ENCODE data around the gene ATP8B3.
A peak's percentile ranks its signal among the peaks of the same experiment; 100 is the strongest.
"Not testable (repeated sequence)": the region's sequence is repeated elsewhere in the genome, so short reads cannot be mapped to it uniquely, and the experiment has no call there.

ATP8B3 gene

DNA sequence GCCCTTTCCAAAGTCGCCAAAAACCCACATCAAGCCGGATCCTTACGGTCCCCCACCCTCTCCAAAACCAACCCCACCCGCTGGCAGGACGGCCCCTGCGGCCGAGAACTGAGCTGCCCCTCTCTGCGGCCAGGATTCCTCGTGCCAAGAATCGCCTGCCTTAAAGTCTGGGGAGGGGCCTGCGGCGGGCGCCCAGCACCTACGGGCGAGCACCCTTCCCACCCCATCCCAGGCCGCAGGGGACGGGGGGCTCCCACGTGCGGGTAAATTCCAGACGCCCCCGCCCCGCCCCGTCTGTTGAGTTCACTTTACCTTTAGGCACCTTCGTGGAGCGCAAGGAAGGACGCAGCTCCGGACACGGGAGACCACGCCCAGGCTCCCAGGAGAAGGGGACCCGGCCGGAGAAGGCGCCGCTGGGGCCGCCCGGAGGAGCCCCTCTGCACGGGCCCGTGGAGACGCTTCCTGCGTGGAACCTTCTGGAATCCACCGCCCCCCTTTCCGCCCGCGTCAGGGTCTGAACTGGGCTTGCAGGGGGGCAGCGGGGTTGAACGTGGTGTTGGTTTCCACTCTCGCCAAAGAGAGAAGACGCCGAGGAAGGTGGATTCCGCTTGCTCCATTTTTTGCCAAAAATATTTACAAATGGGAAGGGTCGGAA lies 36.0 kb downstream of the ATP8B3 start:
- no peak for FAIRE-seq
- no peak for DNase-seq (ENCODE audit: insufficient read length, low spot score)

DNA sequence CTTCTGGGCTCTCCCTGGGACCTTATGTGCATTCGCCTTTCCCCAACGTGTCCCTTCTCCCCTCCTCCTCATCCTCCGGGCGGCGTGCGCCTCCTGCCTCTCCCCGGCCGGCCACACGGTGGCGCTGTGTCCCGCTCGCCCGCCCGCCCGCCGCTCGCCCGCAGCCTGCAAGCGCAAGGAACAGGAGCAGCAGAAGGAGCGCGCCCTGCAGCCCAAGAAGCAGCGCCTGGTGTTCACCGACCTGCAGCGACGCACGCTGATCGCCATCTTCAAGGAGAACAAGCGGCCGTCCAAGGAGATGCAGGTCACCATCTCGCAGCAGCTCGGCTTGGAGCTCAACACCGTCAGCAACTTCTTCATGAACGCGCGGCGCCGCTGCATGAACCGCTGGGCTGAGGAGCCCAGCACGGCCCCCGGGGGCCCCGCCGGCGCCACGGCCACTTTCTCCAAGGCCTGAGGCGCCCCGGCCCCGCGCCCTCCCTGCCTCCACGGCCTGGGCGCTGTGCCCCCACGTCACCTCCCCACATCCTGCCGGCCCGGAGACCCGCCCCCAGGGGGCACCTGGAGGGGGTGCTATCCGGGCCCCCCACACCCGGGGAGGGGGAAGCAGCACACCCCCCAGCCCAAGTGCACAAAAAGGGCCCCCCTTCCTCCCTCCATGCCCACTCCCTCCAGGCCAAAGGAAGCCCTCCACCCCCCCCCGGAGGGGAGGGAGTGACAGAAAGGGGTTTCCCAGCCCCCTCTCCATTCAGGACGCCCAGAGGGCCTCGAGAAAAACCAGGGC lies 36.9 kb downstream of the ATP8B3 start:
- DNase-seq (ENCODE audit: insufficient read length, low spot score) (no peak), FAIRE-seq (no peak)

DNA sequence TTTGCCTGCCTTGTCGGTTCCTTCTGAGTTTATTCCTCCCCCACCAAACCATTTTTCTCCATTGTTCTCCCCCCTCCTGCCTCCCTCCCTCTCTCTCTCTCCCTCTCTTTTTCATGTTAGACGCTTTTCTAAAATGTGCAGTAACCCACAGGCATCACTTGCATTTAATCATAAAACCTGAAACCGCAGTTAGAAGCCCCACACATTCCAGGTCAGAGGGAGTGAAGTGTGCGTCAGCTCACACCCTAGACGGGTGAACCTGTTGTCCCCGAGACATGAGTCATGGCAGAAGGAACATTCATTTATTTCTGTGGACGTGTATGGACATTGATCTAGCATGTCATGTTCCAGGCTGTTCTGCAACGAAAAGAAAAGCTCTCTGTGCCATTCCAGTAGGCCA lies 38.9 kb downstream of the ATP8B3 start:
- no peak for DNase-seq (ENCODE audit: insufficient read length, low spot score)
- no peak for FAIRE-seq

DNA sequence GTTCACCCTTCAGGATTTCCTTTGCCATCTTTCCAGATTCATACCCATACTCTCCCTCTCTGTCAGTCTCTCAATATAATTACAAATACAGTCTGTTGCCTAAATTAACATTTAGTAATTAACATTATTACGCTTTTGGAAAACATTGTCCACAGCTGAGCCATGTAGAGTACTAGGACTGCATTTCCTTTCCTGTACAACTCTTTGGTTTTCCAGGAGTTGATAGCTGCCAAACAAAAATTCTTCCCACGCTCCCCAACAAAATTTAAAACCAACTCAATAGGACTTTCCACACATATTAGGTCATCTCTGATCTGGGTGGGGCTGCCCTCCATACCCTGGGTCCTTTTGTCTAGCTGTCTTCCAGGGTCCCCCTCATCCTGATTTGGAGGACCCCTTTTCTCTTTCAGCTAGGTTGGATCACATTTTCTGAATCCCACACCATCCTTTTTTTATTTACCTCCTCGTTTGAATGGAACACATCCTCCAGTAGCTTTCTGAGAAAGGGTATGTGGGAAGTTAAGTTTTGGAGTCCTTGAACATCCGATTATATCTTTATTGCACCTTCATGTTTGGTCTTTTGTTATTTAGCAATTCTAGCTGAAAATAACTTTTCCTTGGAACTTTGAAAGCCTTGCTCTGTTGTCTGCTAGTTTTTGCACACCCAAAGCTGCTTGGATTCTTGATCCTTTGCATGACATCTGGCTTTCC lies 41.1 kb downstream of the ATP8B3 start:
- no peak for FAIRE-seq

DNA sequence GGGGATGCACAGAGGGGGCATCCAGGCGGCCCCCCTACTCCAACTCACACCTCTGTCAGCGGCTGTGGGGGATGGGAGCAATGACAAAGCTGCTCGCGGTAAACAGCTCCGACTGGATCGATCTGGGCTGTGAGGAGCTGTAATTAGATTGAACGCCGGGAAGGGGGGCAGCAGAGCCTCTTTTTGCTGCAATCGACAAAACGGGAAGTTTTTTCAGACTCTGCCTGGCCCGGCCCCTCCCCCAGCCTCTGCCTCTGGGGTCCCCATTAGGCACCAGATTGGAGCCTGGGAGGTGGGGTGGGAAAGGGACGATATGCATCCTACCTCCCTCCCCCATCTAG lies 42.5 kb downstream of the ATP8B3 start:
- DNase-seq (ENCODE audit: insufficient read length, low spot score): no peak
- FAIRE-seq: no peak

More for the DNA sequence above, 41.1 kb downstream of the ATP8B3 start:
- DNase-seq (ENCODE audit: insufficient read length, low spot score): no peak

DNA sequence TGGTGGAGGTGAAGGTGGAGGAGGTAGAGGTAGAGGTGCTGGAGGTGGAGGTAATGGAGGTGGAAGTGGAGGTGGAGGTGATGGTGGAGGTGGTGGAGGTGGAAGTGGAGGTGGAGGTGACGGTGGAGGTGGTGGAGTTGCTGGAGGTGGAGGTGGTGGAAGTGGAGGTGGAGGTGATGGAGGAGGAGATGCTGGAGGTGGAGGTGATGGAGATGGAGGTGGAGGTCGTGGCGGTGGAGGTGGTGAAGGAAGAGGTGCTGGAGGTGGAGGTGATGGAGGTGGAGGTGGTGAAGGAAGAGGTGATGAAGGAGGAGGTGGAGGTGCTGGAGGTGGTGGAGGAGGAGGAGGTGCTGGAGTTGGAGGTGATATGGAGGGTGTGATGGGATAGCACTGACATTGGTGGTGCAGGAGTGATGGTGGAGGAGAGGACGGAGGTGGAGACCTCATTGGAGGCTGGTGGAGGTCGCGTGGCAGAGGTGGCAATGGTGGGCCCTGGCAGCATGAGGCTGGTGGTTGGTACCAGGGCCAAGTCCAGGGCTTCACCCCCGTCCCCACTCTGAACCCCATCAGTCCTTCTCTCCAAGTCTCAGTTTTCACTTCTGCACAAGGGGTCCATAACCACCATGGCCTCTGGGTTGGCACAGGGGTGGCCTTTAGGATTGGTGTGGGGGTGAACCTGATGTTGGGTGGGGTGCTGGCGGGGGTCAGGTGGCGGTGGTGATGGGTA lies 43.0 kb downstream of the ATP8B3 start:
- FAIRE-seq: no peak
- no peak for DNase-seq (ENCODE audit: insufficient read length, low spot score)

DNA sequence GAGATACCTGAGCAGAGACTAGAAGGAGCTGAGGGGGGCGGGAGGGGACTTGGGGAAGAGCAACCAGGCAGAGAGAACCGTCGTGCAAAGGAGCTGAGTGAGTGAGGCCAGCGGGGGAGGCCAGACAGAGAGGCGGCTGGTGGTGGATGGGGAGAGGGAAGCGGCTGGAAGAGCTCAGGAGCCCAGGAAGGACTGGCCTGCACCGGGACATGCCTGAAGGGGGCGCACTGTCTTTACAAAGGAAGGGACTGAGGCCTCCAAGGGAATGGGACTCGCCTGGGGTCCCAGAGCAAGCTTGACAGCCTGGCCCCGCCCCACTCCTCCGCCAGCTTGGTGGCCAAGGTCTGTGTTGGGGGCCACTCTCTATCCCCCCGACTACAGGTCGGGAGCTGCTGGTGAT lies 43.8 kb downstream of the ATP8B3 start:
- DNase-seq (ENCODE audit: insufficient read length, low spot score): no peak
- FAIRE-seq: no peak

DNA sequence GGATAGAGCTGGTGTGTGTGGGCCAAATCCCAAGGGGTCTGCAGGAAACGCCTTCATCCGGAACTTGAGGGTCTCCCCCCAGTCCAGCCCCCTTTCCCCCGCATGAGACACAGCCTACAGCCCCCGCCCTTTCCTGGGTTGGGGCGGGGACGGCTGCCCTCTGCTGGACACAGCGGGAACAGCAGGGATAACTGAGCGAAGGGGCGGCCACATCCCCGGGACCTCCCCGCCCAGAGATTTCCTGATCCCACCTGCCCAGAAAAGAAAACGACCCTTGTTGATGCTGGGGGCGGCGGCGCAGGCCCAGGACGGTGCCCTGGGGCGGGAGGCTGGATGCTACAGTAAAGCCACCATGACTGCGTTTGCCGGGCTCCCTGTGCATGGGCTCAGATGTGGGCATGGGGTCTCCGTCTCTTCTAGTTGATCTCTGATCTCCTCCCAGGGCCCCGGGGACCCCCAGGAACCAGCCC lies 44.6 kb downstream of the ATP8B3 start:
- peak; percentile 86 for DNase-seq (ENCODE audit: insufficient read length, low spot score)
- FAIRE-seq: no peak

DNA sequence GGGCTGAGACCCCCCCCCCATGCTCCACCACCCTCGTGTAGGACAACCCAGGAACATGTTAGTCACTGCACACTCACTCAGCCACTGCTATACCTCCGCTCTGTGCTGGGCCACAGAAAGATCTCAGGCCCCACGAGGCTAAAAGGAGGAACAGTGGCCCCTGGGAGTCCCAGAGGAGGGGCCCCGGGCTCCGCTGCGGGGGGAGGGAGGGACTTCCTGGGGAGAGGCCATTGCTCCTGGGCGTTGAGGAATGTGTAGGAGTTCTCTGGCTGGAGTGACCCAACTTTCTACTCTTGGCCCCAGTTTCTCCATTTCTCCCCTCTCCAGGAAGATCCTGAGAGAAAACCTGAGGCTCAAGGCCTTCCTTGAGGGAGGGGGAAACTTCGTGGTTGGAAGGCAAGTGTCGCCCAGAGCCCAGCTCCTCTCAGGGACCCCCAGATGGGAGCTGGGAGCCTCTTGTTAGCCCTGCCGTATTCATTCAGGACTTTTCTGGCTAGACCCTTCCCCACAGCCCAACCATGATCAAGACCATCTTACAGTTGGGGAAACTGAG lies 45.2 kb downstream of the ATP8B3 start:
- DNase-seq (ENCODE audit: insufficient read length, low spot score) (no peak), FAIRE-seq (no peak)

DNA sequence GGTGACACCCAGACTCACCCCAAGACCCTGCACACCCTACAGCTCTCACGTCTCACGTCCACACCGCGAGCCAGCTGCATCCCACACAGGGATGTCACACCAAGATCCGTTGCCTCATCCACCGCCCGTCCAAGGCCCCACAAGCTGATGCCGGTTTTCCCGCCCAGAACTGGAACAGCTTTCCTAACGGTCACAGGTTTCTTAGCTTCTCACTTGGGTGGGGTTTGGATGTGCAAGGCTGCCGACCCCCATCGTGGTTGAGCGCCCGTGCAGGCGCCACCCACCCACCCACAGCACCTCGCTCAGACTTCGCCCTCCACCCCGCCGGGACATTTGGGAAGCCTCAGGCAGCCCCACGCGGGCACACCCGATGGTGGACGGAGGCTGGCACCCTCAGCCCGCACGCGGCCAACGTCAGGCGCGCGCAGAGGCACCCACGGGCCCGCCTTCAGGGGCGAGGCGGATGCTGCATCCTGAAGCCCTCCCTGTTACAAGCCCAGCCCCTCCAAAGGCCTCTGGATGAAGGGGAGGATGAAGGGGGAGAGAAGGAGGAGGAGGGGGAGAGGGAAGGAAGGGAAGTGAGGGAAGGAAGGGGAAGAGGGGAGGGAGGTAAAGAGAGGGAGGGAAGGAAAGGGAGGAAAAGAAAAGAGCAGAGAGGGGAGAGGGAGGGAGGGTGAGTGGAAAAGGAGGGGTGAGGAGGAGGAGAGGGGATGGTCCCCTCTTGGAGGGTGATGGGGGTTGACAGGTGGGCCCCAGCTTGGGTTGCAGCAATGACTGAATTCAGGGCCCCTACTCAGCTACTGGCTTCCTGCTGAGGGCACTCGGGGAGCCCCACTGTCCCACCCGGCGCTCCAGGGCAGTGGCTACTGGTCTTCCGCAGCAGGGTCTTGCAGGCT lies 45.9 kb downstream of the ATP8B3 start:
- no peak for DNase-seq (ENCODE audit: insufficient read length, low spot score)
- no peak for FAIRE-seq

DNA sequence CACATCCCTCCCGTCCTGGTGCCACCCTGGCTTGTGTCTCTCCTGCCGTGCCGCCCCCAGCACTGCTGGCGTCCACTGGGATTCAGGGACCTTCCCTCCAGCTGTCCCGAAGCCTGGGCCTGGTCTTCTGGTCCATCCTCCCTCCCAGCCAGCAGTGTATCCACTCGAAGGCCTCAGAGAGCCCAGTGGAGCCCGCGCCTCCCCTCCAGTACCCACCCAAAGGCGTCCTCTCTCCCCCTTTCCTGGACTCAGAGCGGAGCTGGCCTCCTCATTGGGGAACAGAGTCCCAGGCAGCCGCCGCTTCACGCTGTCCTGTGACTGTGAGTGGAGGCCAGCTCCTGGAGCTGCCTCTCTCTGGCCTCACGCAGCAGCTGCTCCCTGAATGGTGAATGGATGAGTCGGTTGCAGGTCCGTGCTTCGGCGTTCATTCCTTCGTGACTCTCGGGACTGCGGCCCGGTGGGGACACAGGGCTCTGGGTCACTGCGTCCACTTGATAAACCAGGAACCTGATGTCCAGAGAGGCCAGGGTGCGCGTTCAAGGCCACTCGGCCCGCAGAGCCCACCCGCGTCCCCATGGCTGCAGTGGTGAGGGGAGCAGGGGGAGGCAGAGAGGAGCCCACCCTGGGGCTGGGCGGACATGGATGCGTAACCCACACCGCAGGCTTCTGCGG lies 46.7 kb downstream of the ATP8B3 start:
- FAIRE-seq: no peak
- DNase-seq (ENCODE audit: insufficient read length, low spot score): no peak

DNA sequence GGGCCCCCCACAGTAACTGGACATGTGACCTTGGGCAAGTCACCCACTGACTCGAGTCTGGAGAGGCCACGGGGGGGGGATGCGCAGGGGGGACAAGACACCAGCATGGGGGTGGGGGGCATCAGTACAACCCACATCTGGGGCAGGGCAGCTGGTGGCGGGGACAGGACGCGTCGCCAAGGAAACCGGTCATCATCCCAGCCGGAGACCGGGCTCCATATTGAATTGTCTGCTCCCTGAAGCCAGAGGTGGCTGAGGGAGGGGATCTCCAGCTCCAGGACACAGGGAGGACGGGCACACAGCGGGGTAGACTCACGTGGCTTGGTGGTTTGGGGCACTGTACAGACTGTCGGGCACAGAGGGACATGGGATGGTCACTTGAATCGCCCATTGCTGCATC lies 47.3 kb downstream of the ATP8B3 start:
- no peak for FAIRE-seq
- DNase-seq (ENCODE audit: insufficient read length, low spot score): no peak

DNA sequence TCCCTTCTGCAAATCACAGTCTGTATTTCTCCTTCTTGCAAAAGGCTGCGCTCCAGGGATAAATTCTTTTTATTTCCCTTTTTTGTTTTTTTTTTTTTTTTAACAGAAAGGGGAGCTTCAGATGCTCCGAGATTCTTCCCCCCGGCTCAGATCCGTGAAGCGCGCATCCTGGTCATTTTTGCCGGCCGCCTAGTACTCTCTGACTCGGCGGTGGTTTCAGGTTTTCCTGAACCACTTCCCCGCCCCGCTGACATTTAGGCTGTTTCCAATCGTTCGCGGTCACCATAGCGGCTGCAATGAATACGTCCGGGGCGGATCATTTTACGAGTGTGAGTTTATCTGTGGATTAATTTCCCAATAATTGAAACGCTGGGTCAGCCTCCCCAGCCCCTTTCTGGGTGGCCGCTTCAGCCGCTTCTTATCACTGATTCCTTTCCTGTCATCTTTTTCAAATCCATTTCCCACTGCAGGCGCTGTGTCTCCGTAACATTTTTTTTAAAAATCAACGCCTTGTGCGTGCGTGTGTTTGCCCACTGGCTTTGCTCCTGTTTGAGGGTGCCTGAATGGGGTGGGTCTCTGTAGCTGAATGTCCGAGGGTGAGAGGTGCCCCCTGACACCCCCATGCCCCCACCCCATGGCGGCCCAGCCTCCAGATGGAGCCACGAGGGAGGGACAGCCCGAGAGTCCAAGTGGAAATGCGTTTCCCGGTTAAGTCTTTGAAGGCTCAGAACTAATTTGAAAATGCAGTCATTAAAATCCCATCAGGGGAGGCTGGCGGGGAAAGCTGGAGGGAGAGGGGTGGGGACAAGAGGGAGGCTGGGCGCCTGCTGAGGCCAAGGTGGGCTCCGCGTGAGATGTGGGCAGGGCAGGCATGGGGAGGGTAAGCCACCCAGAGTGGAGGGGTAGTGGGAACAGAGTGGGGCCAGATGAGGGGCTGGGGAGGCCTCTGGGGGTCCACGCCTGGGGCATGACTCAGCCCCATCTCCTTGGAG lies 48.1 kb downstream of the ATP8B3 start:
- DNase-seq (ENCODE audit: insufficient read length, low spot score) (no peak), FAIRE-seq (no peak)

DNA sequence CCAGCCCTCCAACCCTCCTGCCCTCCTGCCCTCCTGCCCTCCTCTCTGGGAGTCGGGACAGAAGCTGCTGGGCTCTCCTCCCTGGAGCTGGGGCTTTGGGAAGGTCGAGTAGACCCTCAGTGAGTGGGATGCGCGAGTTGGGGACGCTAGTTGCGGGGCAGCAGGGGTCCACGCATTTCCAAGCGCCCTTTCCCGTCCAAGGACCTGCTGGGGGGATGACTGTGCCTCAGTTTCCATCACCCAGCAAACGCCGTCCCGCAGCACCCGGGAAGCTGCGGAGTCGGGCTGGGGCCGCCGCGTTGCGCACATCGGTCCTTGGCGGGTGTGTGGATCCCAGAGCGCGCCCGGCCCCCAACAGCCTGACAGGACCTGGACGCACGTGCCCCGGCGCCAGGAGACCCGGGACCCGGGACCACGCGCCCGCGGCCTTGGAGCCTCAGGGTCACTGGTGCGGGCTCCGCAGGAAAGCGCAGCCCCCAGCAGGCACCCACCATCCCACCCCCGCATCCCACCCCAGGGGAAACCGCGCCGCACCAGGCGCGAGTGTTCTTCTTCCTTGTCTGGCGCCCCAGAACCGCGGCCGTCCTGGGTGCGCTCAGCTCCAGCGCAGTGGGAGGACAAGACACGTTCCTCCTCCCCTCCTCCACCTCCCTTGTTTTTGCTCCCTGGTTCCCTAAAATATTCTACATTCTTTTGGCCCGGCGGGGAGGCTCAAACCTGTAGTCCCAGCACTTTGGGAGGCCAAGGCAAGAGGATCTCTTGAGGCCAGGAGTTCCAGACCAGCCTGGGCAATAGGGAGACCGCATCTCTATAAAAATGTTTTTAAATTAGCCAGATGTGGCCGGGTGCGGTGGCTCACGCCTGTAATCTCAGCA lies 49.6 kb downstream of the ATP8B3 start:
- FAIRE-seq: no peak
- no peak for DNase-seq (ENCODE audit: insufficient read length, low spot score)

DNA sequence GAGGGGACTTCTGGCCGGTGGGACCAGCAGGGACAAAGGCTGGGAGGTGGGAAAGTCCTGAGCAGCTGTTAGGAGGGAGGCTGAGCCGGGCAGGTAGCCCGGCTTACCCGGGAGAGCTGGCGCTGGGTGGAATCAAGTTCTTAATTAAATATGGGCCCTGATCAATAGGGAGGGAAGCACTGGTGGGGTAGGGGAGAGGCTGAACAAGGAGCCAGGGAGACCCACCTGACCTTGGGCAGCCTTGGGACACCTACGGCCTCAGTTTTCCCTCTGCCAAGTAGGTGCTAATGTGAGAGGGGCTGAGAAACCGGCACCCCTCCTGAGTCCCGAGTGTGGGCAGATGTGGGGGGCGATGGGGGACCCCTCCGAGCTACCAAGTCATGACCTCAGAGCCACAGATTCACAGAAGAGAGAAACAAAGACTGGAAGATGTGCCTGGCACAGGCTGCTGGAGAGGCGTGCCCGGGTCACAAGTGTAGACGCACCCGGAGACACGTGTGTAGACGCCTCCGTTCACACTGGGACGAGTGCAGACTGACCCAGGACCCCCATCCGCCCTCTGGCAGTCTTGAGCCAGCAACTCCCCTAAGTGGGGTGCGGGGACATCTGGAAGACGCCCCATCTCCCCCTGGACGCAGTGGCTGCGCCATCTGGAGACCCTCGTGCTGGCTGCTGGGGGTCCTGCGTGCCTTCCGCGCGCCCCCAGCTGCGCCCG lies 50.4 kb downstream of the ATP8B3 start:
- FAIRE-seq: no peak
- no peak for DNase-seq (ENCODE audit: insufficient read length, low spot score)

DNA sequence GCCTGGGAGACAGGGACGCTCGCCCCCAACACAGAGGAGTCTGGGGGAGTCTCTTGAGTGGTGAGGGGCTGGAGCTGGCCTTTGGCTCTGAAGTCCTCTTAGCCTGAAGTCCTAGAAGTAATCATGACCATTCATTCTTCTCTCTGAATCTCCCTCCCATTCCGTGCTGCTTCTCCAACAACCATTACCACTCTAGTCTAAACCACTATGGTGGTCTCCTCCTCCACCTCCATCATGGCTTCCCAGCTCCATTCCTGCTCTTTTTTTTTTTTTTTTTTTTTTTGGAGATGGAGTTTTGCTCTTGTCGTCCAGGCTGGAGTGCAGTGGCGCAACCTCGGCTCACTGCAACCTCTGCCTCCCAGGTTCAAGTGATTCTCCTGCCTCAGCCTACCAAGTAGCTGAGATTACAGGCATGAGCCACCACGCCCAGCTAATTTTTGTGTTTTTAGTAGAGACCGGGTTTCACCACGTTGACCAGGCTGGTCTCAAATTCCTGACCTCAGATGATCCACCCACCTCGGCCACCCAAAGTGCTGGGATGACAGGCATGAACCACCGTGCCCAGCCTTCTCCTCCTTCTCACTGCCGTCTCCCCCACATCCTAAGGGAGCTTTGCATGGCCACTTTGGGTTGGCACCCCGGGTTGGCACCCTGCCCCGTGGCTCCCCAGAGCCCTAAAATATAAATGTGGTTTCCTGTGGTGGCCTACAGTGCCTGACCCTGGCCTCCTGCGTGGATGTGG lies 51.1 kb downstream of the ATP8B3 start:
- not testable (repeated sequence) for FAIRE-seq; DNase-seq (ENCODE audit: insufficient read length, low spot score)

All from GM19239 (cell line).